GM04503 (cell line): ENCODE results near the gene MOXD1.
"Not testable (repeated sequence)": the region's sequence is repeated elsewhere in the genome, so short reads cannot be mapped to it uniquely, and the experiment has no call there.

Experiments used
- DNase-seq: peaks from one replicate; pipeline ENCODE4 v3.0.0-alpha.2; 2012; ENCODE audit warnings: low read depth

The MOXD1 gene

DNA sequence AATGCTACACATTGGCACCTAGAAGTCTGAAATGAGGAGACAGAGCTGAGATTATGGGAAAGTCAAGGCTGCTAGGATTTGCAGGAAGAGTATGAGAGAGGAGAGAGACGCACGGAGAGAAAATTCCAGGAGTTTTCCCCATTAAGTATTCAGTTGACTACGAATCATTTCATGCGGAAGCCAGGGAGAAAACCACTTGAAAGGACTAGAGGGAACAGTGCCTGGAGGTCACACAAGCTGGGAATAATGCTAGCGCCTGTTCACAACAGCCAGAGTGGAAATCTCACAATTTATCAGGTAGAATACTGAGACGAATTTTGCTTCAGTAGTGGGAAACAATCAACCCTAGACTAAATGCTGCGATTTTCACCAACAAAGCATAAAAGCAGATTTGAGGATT is 118.6 kb downstream of the MOXD1 start:
- DNase-seq: no peak

DNA sequence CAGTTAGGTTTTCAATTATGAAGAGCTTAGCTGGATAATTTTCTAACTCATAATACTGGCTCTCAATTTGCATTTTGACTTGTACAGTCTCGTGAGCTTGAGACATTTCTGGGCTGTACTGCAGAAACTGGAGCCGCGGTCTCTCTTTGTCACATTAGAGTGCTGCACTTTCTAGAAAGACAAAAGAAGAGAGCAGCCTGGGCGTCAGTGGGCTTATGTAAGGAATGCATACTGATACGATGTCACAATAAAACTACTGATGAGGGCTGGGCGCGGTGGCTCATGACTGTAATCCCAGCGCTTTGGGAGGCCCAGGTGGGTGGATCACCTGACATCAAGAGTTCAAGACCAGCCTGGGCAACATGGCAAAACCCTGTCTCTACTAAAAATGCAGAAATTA is 120.8 kb downstream of the MOXD1 start:
- no peak for DNase-seq

DNA sequence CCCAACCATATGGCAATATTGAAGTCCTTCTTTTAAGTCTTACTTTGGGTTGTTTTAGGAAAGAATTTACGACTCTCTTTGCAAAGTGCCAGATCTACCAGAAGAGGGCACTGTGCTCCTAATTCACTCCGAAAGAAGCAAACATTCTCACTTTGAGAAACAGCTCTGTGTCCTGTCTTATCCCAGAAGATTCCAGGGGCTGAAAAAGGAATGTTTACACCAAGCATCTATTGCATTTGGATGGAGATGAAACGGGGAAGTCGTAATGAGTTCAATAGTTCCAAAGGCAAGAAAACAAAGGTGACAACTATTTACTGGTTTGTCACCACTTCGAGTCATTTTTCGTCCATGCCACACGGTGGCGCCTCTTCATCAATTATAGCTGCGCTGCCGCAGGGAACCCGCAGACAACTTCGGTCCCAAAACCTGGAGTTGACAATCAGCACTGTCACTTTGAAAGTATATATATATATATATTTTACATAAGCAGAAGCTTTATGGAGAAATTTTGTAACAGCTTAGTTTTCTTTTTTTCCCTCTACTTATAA is 121.6 kb downstream of the MOXD1 start:
- DNase-seq: peak; percentile 22

DNA sequence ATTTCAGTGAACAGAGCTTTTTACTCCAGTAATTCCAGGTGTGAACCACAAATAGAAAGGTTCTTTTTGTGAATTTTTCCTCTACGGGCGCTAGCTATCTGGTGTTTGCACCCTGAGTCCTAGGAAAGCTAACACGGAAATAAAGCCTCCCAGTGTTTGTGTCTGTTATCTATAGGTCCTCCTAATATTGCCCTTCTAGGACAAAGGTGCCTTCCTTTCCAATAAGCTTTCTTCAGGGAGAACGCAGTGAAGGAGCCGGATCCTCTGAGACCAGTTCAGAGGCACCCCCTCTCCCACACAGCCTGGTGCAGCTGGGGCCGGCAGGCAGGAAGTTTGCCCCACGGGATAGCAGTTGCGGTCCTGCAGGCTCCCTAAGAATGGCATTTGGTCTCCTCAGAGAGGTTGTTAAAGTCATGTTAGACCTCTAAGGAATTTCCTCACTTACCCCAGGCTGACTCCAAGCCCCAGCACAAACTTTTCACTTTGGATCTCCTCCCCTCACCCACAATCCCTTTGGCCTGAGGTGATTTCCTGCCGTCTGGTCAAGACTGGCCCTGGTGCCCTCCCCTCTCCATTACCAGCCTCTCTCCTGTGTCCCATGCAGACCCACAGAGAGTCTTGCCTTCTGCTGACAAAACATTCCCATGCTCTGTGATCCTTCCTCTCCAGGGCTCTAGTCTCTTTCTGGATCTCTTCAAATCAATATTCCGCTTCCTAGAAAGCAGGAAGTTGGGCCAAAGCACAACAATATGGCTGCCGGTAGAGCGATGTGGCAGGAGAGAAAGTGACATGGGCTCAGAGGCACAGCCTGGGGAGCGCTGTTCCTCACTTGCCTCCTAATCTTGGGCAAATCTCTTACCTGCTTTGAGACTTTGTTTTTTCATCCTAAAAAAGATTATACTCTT is 126.0 kb downstream of the MOXD1 start:
- no peak for DNase-seq

- DNase-seq: no peak
These were observed 128.5 kb downstream of the MOXD1 start for GRCh38 chr6:132272776-132273175.

- no peak for DNase-seq
These were observed 130.4 kb downstream of the MOXD1 start for GRCh38 chr6:132270726-132271402.

DNA sequence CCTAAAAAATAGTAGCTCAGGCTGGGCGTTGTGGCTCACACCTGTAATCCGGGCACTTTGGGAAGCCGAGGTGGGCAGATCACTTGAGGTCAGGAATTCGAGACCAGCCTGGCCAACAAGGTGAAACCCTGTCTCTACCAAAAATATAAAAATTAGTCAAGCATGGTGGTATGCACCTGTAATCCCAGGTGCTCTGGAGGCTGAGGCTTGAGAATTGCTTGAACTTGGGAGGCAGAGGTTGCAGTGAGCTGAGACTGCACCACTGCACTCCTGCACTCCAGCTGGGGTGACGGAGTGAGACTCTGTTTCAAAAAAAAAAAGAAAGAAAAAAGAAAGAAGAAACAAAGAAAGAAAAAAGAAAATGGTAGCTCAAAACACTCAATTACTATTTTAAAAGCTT is 132.6 kb downstream of the MOXD1 start:
- DNase-seq: not testable (repeated sequence)

GRCh38 chr6:132268209-132268608 is 133.1 kb downstream of the MOXD1 start:
- DNase-seq: no peak

- no peak for DNase-seq
These were observed 135.7 kb downstream of the MOXD1 start for GRCh38 chr6:132265451-132266097.

DNA sequence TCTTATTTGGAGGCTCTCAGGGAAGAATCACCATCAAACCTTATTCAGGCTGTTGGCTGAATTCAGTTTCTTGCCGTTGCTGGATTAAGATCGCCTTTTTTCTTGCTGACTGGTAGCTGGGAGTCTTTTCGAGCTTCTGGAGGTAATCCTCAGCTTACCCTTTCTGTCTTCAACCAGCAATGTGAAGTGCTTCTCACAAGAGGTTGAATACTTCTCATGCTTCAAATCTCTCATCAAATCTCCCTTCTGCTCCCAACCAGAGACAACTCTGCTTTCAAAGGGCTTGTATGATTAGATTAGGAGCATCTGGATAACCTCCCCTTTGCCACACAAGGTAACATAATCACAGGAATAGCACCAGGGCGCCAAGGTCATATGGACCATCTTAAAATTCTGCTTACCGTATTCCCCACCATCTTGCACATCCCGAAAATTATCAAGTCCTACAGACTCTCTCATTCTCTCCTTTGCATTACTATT is 137.2 kb downstream of the MOXD1 start:
- DNase-seq: no peak

DNA sequence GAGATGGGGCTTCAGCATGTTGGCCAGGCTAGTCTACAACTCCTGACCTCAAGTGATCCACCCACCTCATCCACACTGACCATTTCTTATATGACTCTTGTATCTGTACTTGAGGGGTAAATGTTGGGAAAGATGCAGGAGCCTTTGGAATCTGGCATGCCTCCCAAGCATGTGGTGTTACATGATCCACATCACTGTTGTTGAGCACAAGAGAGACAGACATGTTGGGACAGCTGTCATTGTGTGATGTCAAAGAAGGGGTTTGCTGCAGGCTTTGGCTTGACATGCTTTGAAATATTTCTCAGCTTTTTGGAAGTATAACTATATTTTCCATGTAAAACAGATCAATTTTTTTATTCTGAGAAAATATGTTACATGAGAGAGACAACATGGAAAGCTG is 139.9 kb downstream of the MOXD1 start:
- no peak for DNase-seq

DNA sequence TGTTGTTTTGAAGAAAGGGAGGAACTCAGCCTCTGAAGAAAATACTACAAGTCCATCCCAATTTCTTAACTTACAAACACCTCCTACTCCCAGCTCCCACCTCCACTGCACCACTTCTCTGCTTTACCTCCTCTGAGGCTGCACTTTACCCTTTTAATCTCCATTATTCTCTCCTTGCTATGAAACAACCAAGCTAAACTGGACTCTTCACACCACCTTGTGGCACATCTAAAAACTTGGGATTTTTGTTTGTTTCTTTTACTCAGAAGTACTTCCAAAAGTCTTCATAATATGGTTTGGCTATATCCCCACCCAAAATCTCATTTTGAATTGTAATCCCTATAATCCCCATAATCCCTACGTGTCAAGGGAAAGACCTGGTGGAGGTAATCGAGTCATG is 142.2 kb downstream of the MOXD1 start:
- DNase-seq: no peak

- DNase-seq: no peak
These were observed 143.7 kb downstream of the MOXD1 start for GRCh38 chr6:132257561-132257960.

DNA sequence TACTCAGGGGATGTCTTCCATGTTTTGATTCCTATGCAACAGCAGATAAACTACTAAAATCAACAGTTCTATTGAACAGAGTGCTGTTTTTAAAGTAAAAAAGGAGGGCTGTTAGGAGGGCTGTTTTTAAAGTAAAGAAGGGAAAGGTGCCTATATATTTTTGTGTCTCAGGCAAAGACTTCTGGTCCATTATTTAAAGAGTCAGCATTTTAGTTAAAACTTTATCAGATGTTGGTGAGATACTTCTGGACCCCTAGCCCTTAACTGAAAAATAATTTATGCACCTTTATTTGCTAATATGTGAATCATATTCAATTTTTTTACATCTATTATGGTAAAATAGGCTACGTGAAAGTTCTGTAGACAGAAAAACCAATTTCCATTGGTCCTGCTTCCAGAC is 144.8 kb downstream of the MOXD1 start:
- no peak for DNase-seq

- DNase-seq: no peak
These were observed 147.4 kb downstream of the MOXD1 start for GRCh38 chr6:132253906-132254305.

DNA sequence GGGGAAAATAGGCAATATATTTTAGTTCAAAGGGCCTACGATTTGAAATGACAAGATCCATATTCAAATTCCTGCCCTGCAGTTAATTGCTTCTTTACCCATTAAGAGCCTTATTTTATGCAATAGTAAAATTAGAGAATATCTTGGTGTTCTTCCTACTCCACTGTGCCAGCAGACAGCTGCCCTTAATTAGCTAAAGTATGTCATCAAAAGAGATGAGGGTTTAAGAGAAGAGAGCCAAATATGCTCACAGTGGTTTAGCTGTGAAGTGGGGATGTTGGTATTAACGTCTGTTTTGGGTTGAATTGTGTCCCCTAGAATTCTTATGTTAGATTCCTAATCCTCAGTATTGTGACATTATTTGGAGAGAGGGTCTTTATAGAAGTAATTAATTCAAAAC is 148.1 kb downstream of the MOXD1 start:
- no peak for DNase-seq

DNA sequence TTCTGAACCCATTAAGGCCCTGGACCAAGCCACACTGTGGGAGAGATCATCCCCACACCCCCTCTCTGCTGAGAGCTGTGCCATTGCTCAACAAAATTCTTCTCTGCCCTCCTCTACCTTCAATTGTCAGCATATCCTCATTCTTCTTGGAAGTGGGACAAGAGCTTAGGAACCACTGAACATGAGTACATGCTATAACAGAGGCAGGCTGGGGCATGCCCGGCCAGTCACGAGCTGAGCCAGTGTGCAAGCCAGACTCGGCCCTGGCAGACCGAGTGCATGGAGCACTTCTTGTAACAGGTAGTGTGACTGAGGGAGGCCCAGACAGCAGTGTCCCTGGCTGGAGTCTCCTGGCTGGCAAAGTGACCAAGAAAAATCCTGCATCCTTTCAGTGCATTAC is 149.2 kb downstream of the MOXD1 start:
- no peak for DNase-seq

DNA sequence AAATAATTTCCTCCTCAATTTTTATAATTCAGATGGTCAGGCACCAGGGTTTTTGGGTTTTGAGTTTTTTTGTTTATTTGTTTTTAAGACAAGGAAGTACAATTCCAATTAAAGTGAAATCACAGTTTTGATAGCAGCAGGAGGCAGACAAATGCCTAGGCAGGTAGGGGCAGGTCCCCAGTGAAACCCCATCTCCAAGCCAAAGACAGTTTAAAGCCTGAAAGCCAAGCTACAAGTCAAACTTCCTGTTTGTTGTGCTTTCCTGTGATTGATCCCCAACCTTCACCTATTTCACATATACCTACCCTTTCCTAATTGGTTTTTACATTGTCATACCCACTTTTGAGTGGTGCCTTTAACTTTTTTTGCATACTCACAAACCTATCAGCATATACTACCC is 149.6 kb downstream of the MOXD1 start:
- DNase-seq: no peak

- no peak for DNase-seq
These were observed 153.7 kb downstream of the MOXD1 start for GRCh38 chr6:132247381-132248159.

DNA sequence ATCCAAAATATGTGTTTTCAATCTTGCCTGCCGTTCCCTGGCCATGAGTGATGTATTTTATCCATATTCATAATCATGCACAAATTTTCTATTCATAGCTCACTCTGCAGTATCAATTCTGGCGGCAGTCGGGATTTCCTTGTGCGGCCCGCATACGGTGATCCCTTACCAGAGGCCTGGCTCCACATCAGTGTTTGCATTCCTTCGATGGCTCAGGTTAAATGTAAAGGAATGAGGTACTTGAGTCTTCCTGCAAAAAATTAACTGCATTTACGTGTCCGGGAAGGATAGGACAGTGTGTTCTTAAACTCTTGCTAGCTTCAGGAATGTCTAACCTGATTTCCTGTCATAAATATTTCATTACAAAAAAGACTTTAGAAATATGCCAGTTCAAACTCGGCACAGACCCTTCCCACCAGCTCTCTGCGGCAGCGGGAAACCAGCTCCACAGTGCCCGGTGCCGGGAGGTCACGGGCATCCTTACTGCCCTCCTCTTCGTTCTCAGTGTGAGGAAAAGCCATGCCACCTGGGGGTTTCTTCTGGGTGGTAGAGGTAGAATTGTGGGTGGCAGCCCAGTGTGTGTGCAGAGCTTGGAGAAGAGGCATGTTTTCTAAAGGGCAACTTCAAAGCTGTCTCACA is 154.5 kb downstream of the MOXD1 start:
- DNase-seq: no peak

- DNase-seq: no peak
These were observed 155.1 kb downstream of the MOXD1 start for GRCh38 chr6:132246120-132246617.
